Loucy (cell line): ENCODE measurements around the gene PITPNC1.

Source experiments
- H2AFZ ChIP-seq: fragments of 200-600 bp; sonication (generic); 2 replicates; pipeline ENCODE4 v1.6.0; 2016; ENCODE audit warnings: antibody characterized with exemption, mild to moderate bottlenecking, low read length, moderate library complexity
- H3F3A ChIP-seq: fragments of 200-600 bp; 2 replicates; pipeline ENCODE4 v1.6.0; 2016; ENCODE audit warnings: antibody characterized with exemption, low read depth, mild to moderate bottlenecking
- H3K27me3 ChIP-seq: fragments of 200-600 bp; sonication (generic); 2 replicates; pipeline ENCODE4 v1.6.1; 2014; ENCODE audit warnings: low read length, mild to moderate bottlenecking; ENCODE audit not compliant: insufficient read depth, poor library complexity, severe bottlenecking
- H3K36me3 ChIP-seq: fragments of 200-600 bp; sonication (generic); 2 replicates; pipeline ENCODE4 v1.6.1; 2016; ENCODE audit warnings: low read length; ENCODE audit not compliant: insufficient read depth
- H3K4me1 ChIP-seq: fragments of 200-600 bp; sonication (generic); 2 replicates; pipeline ENCODE4 v1.5.1; 2014; ENCODE audit warnings: low read length, mild to moderate bottlenecking; ENCODE audit not compliant: insufficient read depth, poor library complexity, severe bottlenecking
- H3K4me2 ChIP-seq: fragments of 200-600 bp; sonication (generic); 2 replicates; pipeline ENCODE4 v1.6.0; 2014; ENCODE audit warnings: antibody characterized with exemption, low read length, low read depth, mild to moderate bottlenecking; ENCODE audit not compliant: poor library complexity, severe bottlenecking
- H3K4me3 ChIP-seq: fragments of 200-600 bp; sonication (generic); 2 replicates; pipeline ENCODE4 v1.5.1; 2014; ENCODE audit warnings: low read length, mild to moderate bottlenecking, mixed read lengths; ENCODE audit not compliant: poor library complexity, severe bottlenecking
- H3K79me2 ChIP-seq: fragments of 200-600 bp; sonication (generic); 2 replicates; pipeline ENCODE4 v1.6.1; 2014; ENCODE audit warnings: low read length; ENCODE audit not compliant: insufficient read depth
- H3K9ac ChIP-seq: fragments of 200-600 bp; sonication (generic); 2 replicates; pipeline ENCODE4 v1.6.0; 2014; ENCODE audit warnings: mild to moderate bottlenecking, low read depth, low read length, moderate library complexity; ENCODE audit not compliant: poor library complexity, severe bottlenecking
- H3K9me2 ChIP-seq: fragments of 200-600 bp; sonication (generic); replicated peaks from 2 replicates; pipeline ENCODE4 v1.6.1; 2016; ENCODE audit warnings: low read depth, low read length, mixed read lengths
- H3K9me3 ChIP-seq: fragments of 200-600 bp; sonication (generic); 2 replicates; pipeline ENCODE4 v1.6.1; 2014; ENCODE audit warnings: mild to moderate bottlenecking, antibody characterized with exemption, low read length, low read depth; ENCODE audit not compliant: insufficient read depth
- H4K20me1 ChIP-seq: fragments of 200-600 bp; sonication (generic); 2 replicates; pipeline ENCODE4 v1.6.0; 2014; ENCODE audit warnings: antibody characterized with exemption, low read length, mild to moderate bottlenecking; ENCODE audit not compliant: insufficient read depth, poor library complexity, severe bottlenecking
- EZH2phosphoT487 ChIP-seq: fragments of 200-600 bp; IDR thresholded peaks from 2 replicates; pipeline ENCODE4 v1.6.1; 2018; ENCODE audit warnings: antibody characterized with exemption, mild to moderate bottlenecking, moderate library complexity, borderline replicate concordance
- TF ChIP-seq, protein P1 (sequence below): fragments of 200-600 bp; sonication (generic); conservative IDR thresholded peaks from 2 replicates; pipeline ENCODE4 v1.5.1; 2014; ENCODE audit warnings: mild to moderate bottlenecking, antibody characterized with exemption, low read length

PITPNC1 gene

DNA sequence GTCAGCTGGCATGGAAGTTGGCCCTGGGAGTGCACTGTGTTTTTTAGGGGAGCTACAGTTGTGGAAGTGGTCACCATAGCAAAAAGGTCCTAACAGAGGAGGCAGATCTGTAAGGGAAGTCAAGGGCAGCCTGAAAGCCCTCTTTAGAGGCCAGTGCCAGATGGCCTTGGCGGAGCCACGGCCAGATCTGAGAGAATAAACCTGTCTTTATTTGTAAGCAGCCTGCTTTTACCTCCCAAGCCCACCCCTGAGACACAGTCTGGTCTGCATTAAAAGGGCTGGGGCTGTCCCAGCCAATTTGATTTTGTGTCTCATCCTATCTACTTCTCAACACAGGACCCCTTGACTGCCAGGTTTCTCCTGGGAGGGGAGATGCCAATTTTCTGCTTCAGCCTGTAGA is 289.6 kb downstream of the PITPNC1 start:
- Histone ChIP-seq H3K4me2 (no peak overlapping the region), H3K9me3 (no peaks in the 10 kb centered on the region), H3K9me2 (no peaks in the 10 kb centered on the region), H3K36me3 (peaks cover 4% of the 10 kb centered on the region; the same call in 1 of the 2 replicates), H3K9ac (no peak overlapping the region), H3K4me3 (no peak overlapping the region), H3K27me3 (no peaks in the 10 kb centered on the region), H3F3A (no peaks in the 10 kb centered on the region), H4K20me1 (no peaks in the 10 kb centered on the region), H3K4me1 (no peaks in the 10 kb centered on the region), H3K79me2 (no peaks in the 10 kb centered on the region), H2AFZ (no peak overlapping the region)
- TF ChIP-seq, protein P1, sequence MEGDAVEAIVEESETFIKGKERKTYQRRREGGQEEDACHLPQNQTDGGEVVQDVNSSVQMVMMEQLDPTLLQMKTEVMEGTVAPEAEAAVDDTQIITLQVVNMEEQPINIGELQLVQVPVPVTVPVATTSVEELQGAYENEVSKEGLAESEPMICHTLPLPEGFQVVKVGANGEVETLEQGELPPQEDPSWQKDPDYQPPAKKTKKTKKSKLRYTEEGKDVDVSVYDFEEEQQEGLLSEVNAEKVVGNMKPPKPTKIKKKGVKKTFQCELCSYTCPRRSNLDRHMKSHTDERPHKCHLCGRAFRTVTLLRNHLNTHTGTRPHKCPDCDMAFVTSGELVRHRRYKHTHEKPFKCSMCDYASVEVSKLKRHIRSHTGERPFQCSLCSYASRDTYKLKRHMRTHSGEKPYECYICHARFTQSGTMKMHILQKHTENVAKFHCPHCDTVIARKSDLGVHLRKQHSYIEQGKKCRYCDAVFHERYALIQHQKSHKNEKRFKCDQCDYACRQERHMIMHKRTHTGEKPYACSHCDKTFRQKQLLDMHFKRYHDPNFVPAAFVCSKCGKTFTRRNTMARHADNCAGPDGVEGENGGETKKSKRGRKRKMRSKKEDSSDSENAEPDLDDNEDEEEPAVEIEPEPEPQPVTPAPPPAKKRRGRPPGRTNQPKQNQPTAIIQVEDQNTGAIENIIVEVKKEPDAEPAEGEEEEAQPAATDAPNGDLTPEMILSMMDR, result no peak
- TF ChIP-seq EZH2phosphoT487, result no peak

DNA sequence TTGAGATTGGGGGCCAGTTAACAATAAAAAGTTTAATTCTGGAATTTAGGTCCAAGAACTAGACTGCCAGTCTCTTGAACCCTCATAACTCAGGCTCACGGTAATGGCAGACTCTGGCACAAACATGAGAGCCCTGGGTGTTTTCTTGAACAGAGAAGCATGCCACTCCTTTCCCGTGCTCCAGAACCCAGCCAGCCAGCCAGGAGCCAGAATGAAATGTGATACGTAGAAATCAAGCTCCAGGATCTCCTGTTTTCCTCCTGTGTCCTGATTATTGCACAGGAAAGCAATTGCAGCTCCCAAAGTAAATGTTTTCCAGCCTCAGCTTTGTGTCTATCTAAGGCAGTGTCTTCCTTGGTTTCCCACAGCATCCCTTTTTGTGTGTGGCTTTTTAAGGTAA is 294.4 kb downstream of the PITPNC1 start:
- H4K20me1 ChIP-seq, result no peaks in the 10 kb centered on the region
- H3K27me3 ChIP-seq, result no peaks in the 10 kb centered on the region
- TF ChIP-seq EZH2phosphoT487, result no peak
- TF ChIP-seq, protein P1, result no peak
- no peak overlapping the region for H3K4me3 ChIP-seq
- H2AFZ ChIP-seq, result no peak overlapping the region
- peaks cover 4% of the 10 kb centered on the region; the same call in 1 of the 2 replicates for H3K36me3 ChIP-seq
- no peak overlapping the region for H3K9ac ChIP-seq
- no peaks in the 10 kb centered on the region for H3F3A ChIP-seq
- H3K4me2 ChIP-seq, result no peak overlapping the region
- no peaks in the 10 kb centered on the region for H3K79me2 ChIP-seq
- H3K4me1 ChIP-seq, result no peaks in the 10 kb centered on the region
- H3K9me2 ChIP-seq, result no peaks in the 10 kb centered on the region
- no peaks in the 10 kb centered on the region for H3K9me3 ChIP-seq

DNA sequence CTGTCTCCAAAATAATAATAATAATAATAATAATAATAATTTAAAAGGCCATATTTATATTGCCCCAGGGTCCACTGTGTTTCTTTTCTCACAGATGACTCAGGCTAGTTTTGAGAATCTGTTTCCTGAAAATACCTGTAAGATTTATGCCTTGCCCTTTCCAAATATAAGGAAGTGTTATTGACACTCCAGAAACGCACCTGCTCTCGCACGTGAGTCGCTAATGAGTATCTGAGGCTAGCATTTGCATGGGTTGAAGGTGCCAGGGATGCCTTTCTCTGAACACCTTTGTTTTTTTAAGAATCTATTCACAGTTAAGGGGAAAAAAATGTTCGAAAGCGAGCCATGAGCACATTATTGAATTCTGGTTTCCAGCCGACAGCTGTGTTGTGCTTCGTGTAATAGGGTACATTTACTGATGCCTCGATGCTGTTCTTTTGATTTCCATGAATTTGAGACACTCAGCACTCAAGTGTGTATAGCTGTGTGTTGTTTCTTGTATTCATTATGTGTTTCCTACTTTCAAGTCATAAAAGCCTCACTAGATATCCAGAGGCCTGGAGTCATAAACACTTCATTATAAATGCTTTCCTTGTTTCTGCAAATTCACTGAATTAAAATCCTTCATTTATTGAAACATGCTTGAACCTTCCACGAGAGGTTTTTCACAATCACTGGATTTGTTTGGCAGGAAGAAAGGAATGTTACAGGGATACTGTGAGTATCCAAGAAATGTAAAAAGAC is 295.7 kb downstream of the PITPNC1 start:
- no peaks in the 10 kb centered on the region for H3K4me1 ChIP-seq
- no peaks in the 10 kb centered on the region for H3F3A ChIP-seq
- no peaks in the 10 kb centered on the region for H3K9me3 ChIP-seq
- no peak overlapping the region for H3K9ac ChIP-seq
- H3K4me2 ChIP-seq, result no peak overlapping the region
- H4K20me1 ChIP-seq, result no peaks in the 10 kb centered on the region
- H3K36me3 ChIP-seq, result peaks cover 4% of the 10 kb centered on the region; the same call in 1 of the 2 replicates
- H3K9me2 ChIP-seq, result no peaks in the 10 kb centered on the region
- no peak overlapping the region for H3K4me3 ChIP-seq
- TF ChIP-seq, protein P1, result no peak
- no peak for TF ChIP-seq EZH2phosphoT487
- H3K27me3 ChIP-seq, result no peaks in the 10 kb centered on the region
- no peak overlapping the region for H2AFZ ChIP-seq
- no peaks in the 10 kb centered on the region for H3K79me2 ChIP-seq
